Mesenchymal stem cell (in vitro differentiated cells and primary cell): ENCODE measurements around the gene APBB1IP.

Experiments
- DNase-seq: peaks from one replicate; pipeline ENCODE4 v3.0.0-alpha.2; 2013
- H2AFZ ChIP-seq: one replicate; pipeline ENCODE4 v1.6.1; 2013; ENCODE audit warnings: low read depth, mild to moderate bottlenecking, control low read depth, inconsistent platforms, low read length, moderate library complexity
- H2AK5ac ChIP-seq: 2 replicates; pipeline ENCODE4 v1.6.1; 2013; ENCODE audit warnings: low read length, moderate library complexity, mild to moderate bottlenecking, inconsistent platforms; ENCODE audit not compliant: severe bottlenecking
- H2BK120ac ChIP-seq: one replicate; pipeline ENCODE4 v1.6.1; 2013; ENCODE audit warnings: low read depth, mild to moderate bottlenecking, inconsistent platforms, low read length, moderate library complexity
- H2BK12ac ChIP-seq, 2 experiments: one replicate each; pipeline ENCODE4 v1.6.1; 2013; ENCODE audit warnings: inconsistent platforms in 2 of 2, low read length in 2 of 2, mild to moderate bottlenecking in 2 of 2, moderate library complexity in 2 of 2, control low read depth in 1 of 2
- H2BK15ac ChIP-seq: one replicate; pipeline ENCODE4 v1.6.1; 2013; ENCODE audit warnings: mild to moderate bottlenecking, low read depth, inconsistent platforms; ENCODE audit not compliant: poor library complexity, severe bottlenecking
- H2BK5ac ChIP-seq: 2 replicates; pipeline ENCODE4 v1.6.1; 2013; ENCODE audit warnings: low read depth, mild to moderate bottlenecking, low read length, control low read depth, inconsistent platforms; ENCODE audit not compliant: poor library complexity, severe bottlenecking
- H3K14ac ChIP-seq, 2 experiments: one replicate each; pipeline ENCODE4 v1.6.1; 2013; ENCODE audit warnings: inconsistent platforms in 2 of 2, low read length in 2 of 2, control low read depth in 1 of 2, mild to moderate bottlenecking in 1 of 2, moderate library complexity in 1 of 2
- H3K18ac ChIP-seq, 2 experiments: one replicate each; pipeline ENCODE4 v1.6.1; 2013; ENCODE audit warnings: inconsistent platforms in 2 of 2, low read length in 2 of 2, control low read depth in 1 of 2, low read depth in 1 of 2, mild to moderate bottlenecking in 1 of 2
- H3K23ac ChIP-seq, 2 experiments: one replicate each; pipeline ENCODE4 v1.6.1; 2013; ENCODE audit warnings: inconsistent platforms in 2 of 2, low read length in 2 of 2, mild to moderate bottlenecking in 2 of 2, moderate library complexity in 2 of 2, control low read depth in 1 of 2
- H3K27ac ChIP-seq: 2 replicates; pipeline ENCODE4 v1.5.1; 2013; ENCODE audit warnings: mild to moderate bottlenecking, moderate library complexity, low read length, control low read depth, inconsistent platforms; ENCODE audit not compliant: poor library complexity, severe bottlenecking
- H3K27me3 ChIP-seq, 2 experiments: 2 replicates each; pipeline versions ENCODE4 v1.6.1 to v1.7.0; 2013; ENCODE audit warnings: low read length in 2 of 2, mild to moderate bottlenecking in 2 of 2, moderate library complexity in 2 of 2, control low read depth in 1 of 2, inconsistent platforms in 1 of 2; ENCODE audit not compliant: control insufficient read depth in 1 of 2, insufficient read depth in 1 of 2
- H3K36me3 ChIP-seq, 2 experiments: 2 replicates each; pipeline versions ENCODE4 v1.6.1 to v1.7.0; 2013; ENCODE audit warnings: low read length in 2 of 2, control low read depth in 1 of 2, inconsistent platforms in 1 of 2, low read depth in 1 of 2, mild to moderate bottlenecking in 1 of 2; ENCODE audit not compliant: insufficient read depth in 2 of 2, control insufficient read depth in 1 of 2
- H3K4ac ChIP-seq, 2 experiments: one replicate each; pipeline ENCODE4 v1.6.1; 2013; ENCODE audit warnings: inconsistent platforms in 2 of 2, low read length in 2 of 2, mild to moderate bottlenecking in 2 of 2, moderate library complexity in 2 of 2, control low read depth in 1 of 2, low read depth in 1 of 2
- H3K4me1 ChIP-seq: 2 replicates; pipeline ENCODE4 v1.6.1; 2013; ENCODE audit warnings: low read depth, low read length, control low read depth; ENCODE audit not compliant: control insufficient read depth, insufficient read depth
- H3K4me2 ChIP-seq: 2 replicates; pipeline ENCODE4 v1.6.1; 2013; ENCODE audit warnings: low read length, mild to moderate bottlenecking, inconsistent platforms; ENCODE audit not compliant: poor library complexity, severe bottlenecking
- H3K4me3 ChIP-seq, 2 experiments: 2 replicates each; pipeline versions ENCODE4 v1.5.1 to v1.7.0; 2013; ENCODE audit warnings: low read length in 2 of 2, mild to moderate bottlenecking in 2 of 2, control low read depth in 1 of 2, low read depth in 1 of 2; ENCODE audit not compliant: insufficient read depth in 1 of 2
- H3K79me1 ChIP-seq: replicated peaks from 2 replicates; pipeline ENCODE4 v1.6.1; 2013; ENCODE audit warnings: mild to moderate bottlenecking, control low read depth, low read length, inconsistent platforms; ENCODE audit not compliant: poor library complexity, severe bottlenecking
- H3K9ac ChIP-seq: 2 replicates; pipeline ENCODE4 v1.7.0; 2013; ENCODE audit warnings: mild to moderate bottlenecking, low read length, moderate library complexity
- H3K9me3 ChIP-seq: 2 replicates; pipeline ENCODE4 v1.7.0; 2013; ENCODE audit warnings: mild to moderate bottlenecking, low read length; ENCODE audit not compliant: control insufficient read depth
- H4K8ac ChIP-seq: one replicate; pipeline ENCODE4 v1.6.1; 2013; ENCODE audit warnings: inconsistent platforms, mild to moderate bottlenecking, low read length, moderate library complexity
- H4K91ac ChIP-seq: one replicate; pipeline ENCODE4 v1.6.1; 2013; ENCODE audit warnings: mild to moderate bottlenecking, low read length, inconsistent platforms
- WGBS: methylation state at CpG from one replicate; pipeline ENCODE4 v1.1.7; 2013; ENCODE audit warnings: mixed read lengths; 5-methylcytosine and 5-hydroxymethylcytosine counted together

Gene APBB1IP

DNA sequence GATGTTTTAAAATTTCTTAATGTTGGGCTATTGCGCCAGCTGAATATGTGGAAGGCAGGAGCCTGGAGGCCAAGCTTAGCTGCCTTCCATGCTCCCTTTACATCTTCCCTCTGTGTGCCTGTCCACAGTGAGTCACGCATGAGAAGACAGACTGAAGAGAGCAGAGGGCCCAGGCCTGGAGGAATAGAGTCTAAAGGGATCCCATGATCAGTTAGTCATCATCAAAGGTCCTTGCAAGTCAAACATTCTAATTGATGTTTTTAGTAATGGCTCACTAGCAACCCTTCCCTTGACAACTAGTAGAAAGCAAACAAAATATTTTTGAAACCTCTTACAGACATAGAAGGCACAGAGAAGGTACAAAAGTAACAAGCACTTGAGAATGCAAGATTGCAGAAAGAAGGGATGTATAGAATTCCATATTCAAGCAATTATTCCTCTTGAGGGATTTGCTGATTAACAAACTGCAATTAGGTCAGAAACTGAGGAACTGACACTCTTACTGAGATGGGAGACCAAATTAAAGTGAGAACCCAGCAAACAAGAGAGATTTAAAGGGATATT, 30.7 kb upstream of the APBB1IP start:
- H3K4me3 ChIP-seq = no peak overlapping the region
- WGBS = 100% methylated on average over 1 of the region's 2 CpGs
- H3K4me1 ChIP-seq = peaks cover 3% of the 10 kb centered on the region
- no peak overlapping the region for H2BK5ac ChIP-seq
- no peak overlapping the region for H2BK15ac ChIP-seq
- no peak overlapping the region for H3K23ac ChIP-seq
- no peak overlapping the region for H3K14ac ChIP-seq
- H3K4ac ChIP-seq = no peak overlapping the region
- no peaks in the 10 kb centered on the region for H3K79me1 ChIP-seq
- no peak overlapping the region for H2BK120ac ChIP-seq
- H3K27ac ChIP-seq = peak overlapping the region; percentile 94
- no peaks in the 10 kb centered on the region for H3K27me3 ChIP-seq
- DNase-seq = peak; percentile 70
- H3K9ac ChIP-seq = peak overlapping the region; percentile 90
- no peak overlapping the region for H2AK5ac ChIP-seq
- H4K8ac ChIP-seq = no peak overlapping the region
- no peak overlapping the region for H2BK12ac ChIP-seq
- no peak overlapping the region for H3K4me2 ChIP-seq
- no peak overlapping the region for H2AFZ ChIP-seq
- no peak overlapping the region for H4K91ac ChIP-seq
- no peaks in the 10 kb centered on the region for H3K36me3 ChIP-seq
- H3K18ac ChIP-seq = no peak overlapping the region
- no peaks in the 10 kb centered on the region for H3K9me3 ChIP-seq

- H2AK5ac ChIP-seq = peak overlapping the region; percentile 28
- no peak overlapping the region for H3K14ac ChIP-seq
- no peak overlapping the region for H3K27ac ChIP-seq
- H2AFZ ChIP-seq = no peak overlapping the region
- H3K4me3 ChIP-seq = no peak overlapping the region
- peaks cover 3% of the 10 kb centered on the region for H3K4me1 ChIP-seq
- no peaks in the 10 kb centered on the region for H3K27me3 ChIP-seq
- H2BK120ac ChIP-seq = no peak overlapping the region
- WGBS = 57% methylated on average over 3 of the region's 5 CpGs
- H2BK15ac ChIP-seq = no peak overlapping the region
- no peak overlapping the region for H4K91ac ChIP-seq
- no peak overlapping the region for H3K4me2 ChIP-seq
- H4K8ac ChIP-seq = no peak overlapping the region
- DNase-seq = no peak
- no peak overlapping the region for H3K4ac ChIP-seq
- no peaks in the 10 kb centered on the region for H3K79me1 ChIP-seq
- no peak overlapping the region for H2BK12ac ChIP-seq
- no peak overlapping the region for H2BK5ac ChIP-seq
- no peaks in the 10 kb centered on the region for H3K36me3 ChIP-seq
- H3K18ac ChIP-seq = no peak overlapping the region
- H3K9me3 ChIP-seq = no peaks in the 10 kb centered on the region
- peak overlapping the region; percentile 90 for H3K9ac ChIP-seq
- no peak overlapping the region for H3K23ac ChIP-seq
Measured at GRCh38 chr10:26408858-26409494, 29.2 kb upstream of the APBB1IP start.

DNA sequence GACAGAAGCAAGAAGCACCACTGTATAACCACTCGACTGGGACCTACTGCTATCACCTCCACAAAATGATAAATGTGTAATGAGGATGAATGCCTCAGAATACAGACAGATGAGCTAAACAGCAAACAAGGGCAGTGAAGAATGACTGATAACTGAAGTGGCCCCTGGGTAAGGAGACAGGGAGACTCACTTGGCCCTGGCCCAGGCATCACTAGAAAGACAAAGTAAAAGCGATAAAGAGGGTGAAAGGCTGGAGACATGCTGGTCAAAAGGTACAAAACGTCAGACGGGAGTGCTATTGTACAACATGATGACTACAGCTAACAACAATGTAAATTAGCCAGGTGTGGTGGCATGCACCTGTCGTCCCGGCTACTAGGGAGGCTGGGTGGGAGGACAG, 27.8 kb upstream of the APBB1IP start:
- Histone ChIP-seq H3K23ac (no peak overlapping the region), H3K9ac (no peak overlapping the region), H3K27ac (no peak overlapping the region), H2BK120ac (no peak overlapping the region), H3K4ac (no peak overlapping the region), H4K91ac (no peak overlapping the region), H4K8ac (no peak overlapping the region), H3K4me1 (peaks cover 3% of the 10 kb centered on the region), H2BK12ac (no peak overlapping the region), H3K4me2 (no peak overlapping the region), H2AK5ac (peak overlapping the region; percentile 70), H2BK5ac (no peak overlapping the region), H3K14ac (no peak overlapping the region), H3K36me3 (no peaks in the 10 kb centered on the region), H3K4me3 (no peak overlapping the region), H3K18ac (no peak overlapping the region), H3K9me3 (no peaks in the 10 kb centered on the region), H3K79me1 (no peaks in the 10 kb centered on the region), H3K27me3 (no peaks in the 10 kb centered on the region), H2AFZ (no peak overlapping the region), H2BK15ac (no peak overlapping the region)
- no peak for DNase-seq
- 95% methylated on average over 5 of the region's 6 CpGs for WGBS

GRCh38 chr10:26412932-26413331, 25.2 kb upstream of the APBB1IP start:
- Histone ChIP-seq H3K4me1 (peaks cover 3% of the 10 kb centered on the region), H3K4ac (no peak overlapping the region), H2AFZ (no peak overlapping the region), H2BK15ac (no peak overlapping the region), H2BK120ac (no peak overlapping the region), H3K9me3 (no peaks in the 10 kb centered on the region), H3K18ac (no peak overlapping the region), H3K4me2 (no peak overlapping the region), H3K23ac (no peak overlapping the region), H3K79me1 (no peaks in the 10 kb centered on the region), H3K27ac (no peak overlapping the region), H3K4me3 (no peak overlapping the region), H4K91ac (no peak overlapping the region), H3K14ac (no peak overlapping the region), H2BK12ac (no peak overlapping the region), H2AK5ac (no peak overlapping the region), H3K36me3 (no peaks in the 10 kb centered on the region), H3K27me3 (no peaks in the 10 kb centered on the region), H4K8ac (no peak overlapping the region), H2BK5ac (no peak overlapping the region), H3K9ac (no peak overlapping the region)
- WGBS = no CpG with 5 or more reads among the region's 1 CpG
- no peak for DNase-seq
